Measurements from ENCODE around the gene MAST4. TPM values are rescaled to one million over a fixed set of nuclear protein-coding genes. Genes with fewer than 3 reads are reported as not detected.
"Not testable (repeated sequence)": the region's sequence is repeated elsewhere in the genome, so short reads cannot be mapped to it uniquely, and the experiment has no call there.

The MAST4 gene
- total and polyA plus RNA-seq, 2 experiments from 2014 or later = 4.2 to 6.0 TPM

DNA sequence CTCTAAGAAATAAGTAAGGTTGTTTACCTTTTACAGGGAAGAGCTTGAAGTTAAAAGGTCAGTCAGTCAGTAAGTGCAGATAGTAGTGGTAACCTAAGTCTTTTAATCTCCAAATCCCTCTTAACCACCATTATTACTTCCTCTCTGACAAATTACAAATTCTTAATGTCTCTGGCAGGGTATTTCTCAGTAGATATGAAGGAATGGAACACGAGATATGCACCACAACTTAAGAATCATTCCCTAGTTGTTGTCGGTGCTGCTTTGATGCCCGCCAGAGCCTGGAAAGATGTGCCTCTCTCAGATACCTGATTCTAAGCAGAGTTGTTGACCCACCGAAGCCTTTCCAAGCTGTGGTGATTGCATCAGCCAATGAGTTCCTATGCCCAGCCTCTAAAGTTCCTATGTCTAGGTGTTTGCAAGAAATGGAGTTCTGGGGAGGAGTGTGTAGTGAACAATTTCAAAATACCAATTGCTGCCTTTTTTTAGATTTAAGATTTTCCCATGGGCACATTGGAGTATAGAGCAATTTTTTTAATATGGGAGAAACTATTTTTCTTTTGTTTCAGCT, 521.9 kb downstream of the MAST4 start:
- Histone ChIP-seq H3F3A (ENCODE audit: insufficient read depth) (no peaks in the 10 kb centered on the region), H3K9ac (no peak overlapping the region), H4K20me1 (ENCODE audit: insufficient read depth) (no peaks in the 10 kb centered on the region), H3K9me3 (ENCODE audit: low read depth) (no peaks in the 10 kb centered on the region), H3K4me1 (ENCODE audit: insufficient read depth) (no peaks in the 10 kb centered on the region), H3K27ac (no peak overlapping the region), H3K9me2 (ENCODE audit: insufficient read depth) (no peaks in the 10 kb centered on the region), H2AFZ (no peak overlapping the region), H3K27me3 (replicated peaks; ENCODE audit: insufficient read depth) (no peaks in the 10 kb centered on the region), H3K79me2 (ENCODE audit: insufficient read depth) (no peaks in the 10 kb centered on the region), H3K36me3 (ENCODE audit: low read depth) (no peaks in the 10 kb centered on the region), H3K4me3 (no peak overlapping the region), H3K4me2 (ENCODE audit: unreplicated experiment) (no peak overlapping the region)
- 98 to 100% methylated on average over 4 of the region's 4 CpGs for WGBS, 2 experiments (ENCODE audit: low coverage in 1 of 2, low lambda C conversion rate in 2 of 2, missing lambda C conversion rate in 2 of 2)
- TF ChIP-seq EZH2 (IDR thresholded peaks at IDR 0.05; ENCODE audit: insufficient read depth, poor library complexity, severe bottlenecking) = no peak
- TF ChIP-seq EZH2phosphoT487 (IDR thresholded peaks at IDR 0.05; ENCODE audit: insufficient read depth, low read depth) = no peak
- no peak for DNase-seq
- in situ Hi-C loops (cut with MboI) = no loop called here

DNA sequence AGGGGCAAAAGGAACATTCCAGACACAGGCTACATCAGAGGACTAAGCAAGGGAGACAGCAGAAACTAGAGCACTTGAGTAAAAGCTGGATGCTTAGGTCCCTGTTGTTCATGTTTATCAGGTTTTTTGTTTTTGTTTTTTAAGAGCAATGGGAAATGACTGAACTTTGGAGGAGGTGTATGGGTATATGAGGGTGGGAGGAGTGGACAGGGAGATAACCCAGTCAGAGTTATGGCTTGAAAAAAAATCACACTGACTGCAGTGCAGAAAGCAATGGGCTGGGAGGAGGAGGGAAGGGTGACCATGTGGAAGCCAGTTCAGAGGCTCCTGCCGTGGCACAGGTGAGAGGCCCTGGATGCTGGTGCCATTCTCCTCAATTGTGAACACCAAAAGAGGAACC, 522.8 kb downstream of the MAST4 start:
- in situ Hi-C loops (cut with MboI) = no loop called here
- Histone ChIP-seq H4K20me1 (ENCODE audit: insufficient read depth) (no peaks in the 10 kb centered on the region), H3K27me3 (replicated peaks; ENCODE audit: insufficient read depth) (no peaks in the 10 kb centered on the region), H3K9ac (no peak overlapping the region), H3K4me1 (ENCODE audit: insufficient read depth) (no peaks in the 10 kb centered on the region), H3K9me3 (ENCODE audit: low read depth) (no peaks in the 10 kb centered on the region), H2AFZ (no peak overlapping the region), H3K79me2 (ENCODE audit: insufficient read depth) (no peaks in the 10 kb centered on the region), H3F3A (ENCODE audit: insufficient read depth) (no peaks in the 10 kb centered on the region), H3K36me3 (ENCODE audit: low read depth) (no peaks in the 10 kb centered on the region), H3K9me2 (ENCODE audit: insufficient read depth) (no peaks in the 10 kb centered on the region), H3K27ac (no peak overlapping the region), H3K4me3 (no peak overlapping the region), H3K4me2 (ENCODE audit: unreplicated experiment) (no peak overlapping the region)
- no peak for DNase-seq
- WGBS, 2 experiments (ENCODE audit: low coverage in 1 of 2, low lambda C conversion rate in 2 of 2, missing lambda C conversion rate in 2 of 2) = 96 to 100% methylated on average over 1 of the region's 1 CpG
- TF ChIP-seq EZH2phosphoT487 (IDR thresholded peaks at IDR 0.05; ENCODE audit: insufficient read depth, low read depth) = no peak
- no peak for TF ChIP-seq EZH2 (IDR thresholded peaks at IDR 0.05; ENCODE audit: insufficient read depth, poor library complexity, severe bottlenecking)

DNA sequence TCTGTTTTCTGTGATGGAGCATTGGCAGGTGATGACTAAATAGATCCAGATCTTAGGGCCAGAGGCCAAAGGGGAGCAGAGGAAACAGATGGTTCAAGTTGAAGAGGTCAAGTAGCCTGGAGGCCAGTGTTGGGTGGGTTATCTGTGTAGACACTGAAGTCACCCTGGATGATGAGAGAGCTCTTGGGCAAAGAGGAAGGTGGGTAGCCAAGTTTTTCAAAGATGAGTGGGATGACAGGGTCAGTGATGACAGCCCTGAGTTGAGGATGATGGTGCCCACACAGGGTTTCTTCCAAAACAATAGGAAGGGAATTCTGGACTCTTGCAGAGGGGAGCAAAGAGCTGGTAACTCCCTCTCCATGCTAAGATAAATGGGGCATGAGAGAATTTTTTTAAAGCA, 523.8 kb downstream of the MAST4 start:
- H3K9ac ChIP-seq = no peak overlapping the region
- no peak overlapping the region for H3K4me2 ChIP-seq (ENCODE audit: unreplicated experiment)
- H3K4me1 ChIP-seq (ENCODE audit: insufficient read depth) = no peaks in the 10 kb centered on the region
- H2AFZ ChIP-seq = no peak overlapping the region
- no peak overlapping the region for H3K27ac ChIP-seq
- TF ChIP-seq EZH2 (IDR thresholded peaks at IDR 0.05; ENCODE audit: insufficient read depth, poor library complexity, severe bottlenecking) = no peak
- TF ChIP-seq EZH2phosphoT487 (IDR thresholded peaks at IDR 0.05; ENCODE audit: insufficient read depth, low read depth) = no peak
- H3K9me2 ChIP-seq (ENCODE audit: insufficient read depth) = no peaks in the 10 kb centered on the region
- H4K20me1 ChIP-seq (ENCODE audit: insufficient read depth) = no peaks in the 10 kb centered on the region
- no peaks in the 10 kb centered on the region for H3K9me3 ChIP-seq (ENCODE audit: low read depth)
- no peak overlapping the region for H3K4me3 ChIP-seq
- H3F3A ChIP-seq (ENCODE audit: insufficient read depth) = no peaks in the 10 kb centered on the region
- DNase-seq = no peak
- H3K36me3 ChIP-seq (ENCODE audit: low read depth) = no peaks in the 10 kb centered on the region
- in situ Hi-C loops (cut with MboI) = no loop called here
- no peaks in the 10 kb centered on the region for H3K27me3 ChIP-seq (replicated peaks; ENCODE audit: insufficient read depth)
- H3K79me2 ChIP-seq (ENCODE audit: insufficient read depth) = no peaks in the 10 kb centered on the region

DNA sequence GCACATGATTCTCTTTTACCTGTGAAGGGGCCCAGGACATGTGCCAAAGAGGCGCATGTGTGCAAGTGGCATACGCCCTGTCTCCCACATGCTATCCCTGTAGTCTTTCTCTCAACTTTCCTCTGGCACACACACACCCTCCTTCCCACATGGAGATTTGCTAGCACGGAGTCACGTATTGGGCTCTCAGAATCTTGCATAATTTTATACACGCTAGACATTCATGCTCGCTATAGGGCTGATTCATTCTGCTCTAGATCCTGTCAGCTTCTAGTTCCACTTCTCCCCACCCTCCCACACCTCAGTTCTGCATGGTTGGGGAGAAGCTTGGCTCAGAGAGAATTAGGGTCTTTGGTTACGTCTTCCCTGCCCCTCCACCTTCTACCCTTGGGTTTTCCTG, 527.6 kb downstream of the MAST4 start:
- no peaks in the 10 kb centered on the region for H3K36me3 ChIP-seq (ENCODE audit: low read depth)
- no peaks in the 10 kb centered on the region for H3K27me3 ChIP-seq (replicated peaks; ENCODE audit: insufficient read depth)
- in situ Hi-C loops (cut with MboI) = no loop called here
- no peak overlapping the region for H3K9ac ChIP-seq
- WGBS, 2 experiments (ENCODE audit: low coverage in 1 of 2, low lambda C conversion rate in 2 of 2, missing lambda C conversion rate in 2 of 2) = 97% methylated on average over 7 of the region's 7 CpGs
- H3K27ac ChIP-seq = no peak overlapping the region
- H3F3A ChIP-seq (ENCODE audit: insufficient read depth) = no peaks in the 10 kb centered on the region
- DNase-seq = no peak
- H3K79me2 ChIP-seq (ENCODE audit: insufficient read depth) = no peaks in the 10 kb centered on the region
- H3K9me3 ChIP-seq (ENCODE audit: low read depth) = no peaks in the 10 kb centered on the region
- H3K9me2 ChIP-seq (ENCODE audit: insufficient read depth) = no peaks in the 10 kb centered on the region
- no peak overlapping the region for H3K4me2 ChIP-seq (ENCODE audit: unreplicated experiment)
- TF ChIP-seq EZH2 (IDR thresholded peaks at IDR 0.05; ENCODE audit: insufficient read depth, poor library complexity, severe bottlenecking) (no peak), EZH2phosphoT487 (IDR thresholded peaks at IDR 0.05; ENCODE audit: insufficient read depth, low read depth) (no peak)
- H2AFZ ChIP-seq = no peak overlapping the region
- H3K4me3 ChIP-seq = no peak overlapping the region
- no peaks in the 10 kb centered on the region for H4K20me1 ChIP-seq (ENCODE audit: insufficient read depth)
- H3K4me1 ChIP-seq (ENCODE audit: insufficient read depth) = no peaks in the 10 kb centered on the region

DNA sequence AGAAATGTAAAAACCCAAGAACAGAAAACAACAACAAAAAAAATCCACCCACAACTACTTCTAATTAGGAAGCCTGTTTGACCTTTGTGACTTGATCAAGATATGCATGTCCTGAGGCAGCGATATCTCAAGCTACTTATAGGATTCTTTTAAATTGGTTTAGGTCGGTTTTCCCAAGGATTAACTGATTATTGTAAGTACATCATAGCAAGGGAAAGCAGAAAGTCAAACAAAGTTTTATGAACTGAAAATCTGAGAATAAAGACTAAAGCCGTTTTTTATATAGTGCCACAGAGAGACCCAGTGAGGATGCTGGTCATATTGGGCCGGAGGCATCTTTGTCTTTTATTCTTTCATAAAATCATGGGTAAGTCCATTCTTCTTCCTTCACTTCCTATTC, 528.4 kb downstream of the MAST4 start:
- 97% methylated on average over 4 of the region's 4 CpGs for WGBS, 2 experiments (ENCODE audit: low coverage in 1 of 2, low lambda C conversion rate in 2 of 2, missing lambda C conversion rate in 2 of 2)
- Histone ChIP-seq H2AFZ (no peak overlapping the region), H4K20me1 (ENCODE audit: insufficient read depth) (no peaks in the 10 kb centered on the region), H3K27ac (no peak overlapping the region), H3F3A (ENCODE audit: insufficient read depth) (no peaks in the 10 kb centered on the region), H3K27me3 (replicated peaks; ENCODE audit: insufficient read depth) (no peaks in the 10 kb centered on the region), H3K9ac (no peak overlapping the region), H3K79me2 (ENCODE audit: insufficient read depth) (no peaks in the 10 kb centered on the region), H3K4me2 (ENCODE audit: unreplicated experiment) (no peak overlapping the region), H3K9me3 (ENCODE audit: low read depth) (no peaks in the 10 kb centered on the region), H3K36me3 (ENCODE audit: low read depth) (no peaks in the 10 kb centered on the region), H3K4me1 (ENCODE audit: insufficient read depth) (no peaks in the 10 kb centered on the region), H3K9me2 (ENCODE audit: insufficient read depth) (no peaks in the 10 kb centered on the region), H3K4me3 (no peak overlapping the region)
- no peak for DNase-seq
- TF ChIP-seq EZH2 (IDR thresholded peaks at IDR 0.05; ENCODE audit: insufficient read depth, poor library complexity, severe bottlenecking) (no peak), EZH2phosphoT487 (IDR thresholded peaks at IDR 0.05; ENCODE audit: insufficient read depth, low read depth) (no peak)
- in situ Hi-C loops (cut with MboI) = no loop called here

DNA sequence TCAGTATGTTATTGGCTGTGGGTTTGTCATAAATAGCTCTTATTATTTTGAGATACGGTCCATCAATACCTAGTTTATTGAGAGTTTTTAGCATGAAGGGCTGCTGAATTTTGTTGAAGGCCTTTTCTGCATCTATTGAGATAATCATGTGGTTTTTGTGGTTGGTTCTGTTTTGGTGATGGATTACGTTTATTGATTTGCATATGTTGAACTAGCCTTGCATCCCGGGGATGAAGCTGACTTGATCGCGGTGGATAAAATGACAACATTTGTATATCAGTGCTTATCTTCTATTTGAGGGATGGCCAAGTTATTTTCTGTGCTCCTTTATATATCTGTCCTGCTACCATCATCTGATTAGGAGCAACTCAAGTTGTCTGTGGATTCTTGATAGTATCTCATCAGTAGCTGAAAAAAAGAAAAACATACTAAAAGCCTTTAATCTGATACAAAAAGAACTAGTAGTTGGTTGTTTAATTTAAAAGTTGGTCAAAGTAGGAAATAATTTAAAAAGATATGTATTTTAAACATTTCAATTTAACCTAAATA, 531.2 kb downstream of the MAST4 start:
- H3K79me2 ChIP-seq (ENCODE audit: insufficient read depth); H2AFZ ChIP-seq; H3K4me1 ChIP-seq (ENCODE audit: insufficient read depth); H3K4me2 ChIP-seq (ENCODE audit: unreplicated experiment); DNase-seq; H3K4me3 ChIP-seq; H3K9me3 ChIP-seq (ENCODE audit: low read depth); H3K27ac ChIP-seq; H4K20me1 ChIP-seq (ENCODE audit: insufficient read depth); in situ Hi-C loops (cut with MboI); H3K9me2 ChIP-seq (ENCODE audit: insufficient read depth); H3K27me3 ChIP-seq (replicated peaks; ENCODE audit: insufficient read depth); H3K9ac ChIP-seq; H3F3A ChIP-seq (ENCODE audit: insufficient read depth); H3K36me3 ChIP-seq (ENCODE audit: low read depth): not testable (repeated sequence)
- WGBS, 2 experiments (ENCODE audit: low coverage in 1 of 2, low lambda C conversion rate in 2 of 2, missing lambda C conversion rate in 2 of 2) = 85 to 87% methylated on average over 5 of the region's 5 CpGs
